OCI-LY7 (cell line): ENCODE measurements around the gene COQ9. TPM values are rescaled to one million over a fixed set of nuclear protein-coding genes. Genes with fewer than 3 reads are reported as not detected.

Source experiments
- BruUV-seq: library from RNA; stranded (reverse); fragments of 400-500 nt; replicated peaks from 2 replicates; lab custom pipeline; 2021; lab: Mats Ljungman, UMichigan
- CTCF ChIA-PET: fragments of 300-600 bp; sonication (Branson Sonifier 250); formaldehyde crosslinking; loops from one replicate; lab custom pipeline; 2022; ENCODE audit warnings: antibody characterized with exemption; ENCODE audit not compliant: unreplicated experiment; lab: Charles Lee
- POLR2A ChIA-PET: fragments of 300-600 bp; sonication (Branson Sonifier 250); formaldehyde crosslinking; loops from one replicate; lab custom pipeline; 2022; ENCODE audit warnings: antibody characterized with exemption; lab: Charles Lee
- DNase-seq: peaks from one replicate; pipeline ENCODE4 v3.0.0-alpha.2; 2015; ENCODE audit warnings: low spot score
- H2AFZ ChIP-seq: fragments of 200-600 bp; sonication (generic), shearing (Covaris generic); 2 replicates; pipeline ENCODE4 v1.6.1; 2014; ENCODE audit warnings: mild to moderate bottlenecking, antibody characterized with exemption, low read length, moderate library complexity
- H3K27ac ChIP-seq: fragments of 200-600 bp; sonication (generic); 2 replicates; pipeline ENCODE4 v1.5.1; 2014; ENCODE audit warnings: mixed run types, low read depth, mild to moderate bottlenecking, moderate library complexity, low read length, inconsistent platforms; ENCODE audit not compliant: poor library complexity, severe bottlenecking
- H3K36me3 ChIP-seq: fragments of 200-600 bp; sonication (generic); 2 replicates; pipeline ENCODE4 v1.6.1; 2014; ENCODE audit warnings: mild to moderate bottlenecking, antibody characterized with exemption, low read length, moderate library complexity, mixed read lengths; ENCODE audit not compliant: insufficient read depth
- H3K4me1 ChIP-seq: fragments of 200-600 bp; sonication (generic); 2 replicates; pipeline ENCODE4 v1.5.1; 2014; ENCODE audit warnings: mild to moderate bottlenecking, low read length; ENCODE audit not compliant: insufficient read depth, poor library complexity, severe bottlenecking
- H3K4me2 ChIP-seq: fragments of 200-600 bp; sonication (generic); 2 replicates; pipeline ENCODE4 v1.6.1; 2014; ENCODE audit warnings: mild to moderate bottlenecking, low read length
- H3K4me3 ChIP-seq: fragments of 200-600 bp; sonication (generic); 2 replicates; pipeline ENCODE4 v1.5.1; 2014; ENCODE audit warnings: mild to moderate bottlenecking, low read depth, low read length; ENCODE audit not compliant: poor library complexity, severe bottlenecking
- H3K79me2 ChIP-seq: fragments of 200-600 bp; sonication (generic); 2 replicates; pipeline ENCODE4 v1.6.1; 2016; ENCODE audit warnings: low read depth, mild to moderate bottlenecking, low read length, moderate library complexity, mixed read lengths; ENCODE audit not compliant: insufficient read depth
- H3K9me2 ChIP-seq: fragments of 200-600 bp; sonication (generic); 2 replicates; pipeline ENCODE4 v1.6.1; 2016; ENCODE audit warnings: mild to moderate bottlenecking, low read length, mixed read lengths; ENCODE audit not compliant: insufficient read depth
- H3K9me3 ChIP-seq: fragments of 200-600 bp; sonication (generic); 2 replicates; pipeline ENCODE4 v1.6.1; 2014; ENCODE audit warnings: mild to moderate bottlenecking, mixed run types, low read length, mixed read lengths
- H4K20me1 ChIP-seq: fragments of 200-600 bp; sonication (generic); 2 replicates; pipeline ENCODE4 v1.6.1; 2014; ENCODE audit warnings: mild to moderate bottlenecking, antibody characterized with exemption, low read length, moderate library complexity, mixed read lengths; ENCODE audit not compliant: insufficient read depth
- EZH2phosphoT487 ChIP-seq: fragments of 200-600 bp; sonication (generic); IDR thresholded peaks from 2 replicates; pipeline ENCODE4 v1.6.1; 2018; ENCODE audit warnings: low read depth, borderline replicate concordance, mild to moderate bottlenecking, mixed run types, antibody characterized with exemption, low read length, moderate library complexity, mixed read lengths
- intact Hi-C: fragments of 100-400 bp; cut with micrococcal nuclease; formaldehyde crosslinking; loops from one replicate; pipeline ENCODE4 v1.10.0; 2022; ENCODE audit not compliant: unreplicated experiment
- total RNA-seq, 2 experiments: library from RNA; depleted of rRNA in 1 of 2; stranded (reverse); fragments of >200 nt in 1 of 2; shearing (Covaris generic) in 1 of 2; gene quantifications; 2 replicates each; pipeline ENCODE4 v1.2.3, GENCODE V29; 2014 to 2022
- TF ChIP-seq, protein P1 (sequence below): fragments of 200-600 bp; sonication (generic); conservative IDR thresholded peaks from 2 replicates; pipeline ENCODE4 v1.5.1; 2014; ENCODE audit warnings: mild to moderate bottlenecking, antibody characterized with exemption, low read length, moderate library complexity, mixed read lengths

COQ9 gene
- total RNA-seq, 2 experiments from 2014 or later: 30.5 to 45.2 TPM

DNA sequence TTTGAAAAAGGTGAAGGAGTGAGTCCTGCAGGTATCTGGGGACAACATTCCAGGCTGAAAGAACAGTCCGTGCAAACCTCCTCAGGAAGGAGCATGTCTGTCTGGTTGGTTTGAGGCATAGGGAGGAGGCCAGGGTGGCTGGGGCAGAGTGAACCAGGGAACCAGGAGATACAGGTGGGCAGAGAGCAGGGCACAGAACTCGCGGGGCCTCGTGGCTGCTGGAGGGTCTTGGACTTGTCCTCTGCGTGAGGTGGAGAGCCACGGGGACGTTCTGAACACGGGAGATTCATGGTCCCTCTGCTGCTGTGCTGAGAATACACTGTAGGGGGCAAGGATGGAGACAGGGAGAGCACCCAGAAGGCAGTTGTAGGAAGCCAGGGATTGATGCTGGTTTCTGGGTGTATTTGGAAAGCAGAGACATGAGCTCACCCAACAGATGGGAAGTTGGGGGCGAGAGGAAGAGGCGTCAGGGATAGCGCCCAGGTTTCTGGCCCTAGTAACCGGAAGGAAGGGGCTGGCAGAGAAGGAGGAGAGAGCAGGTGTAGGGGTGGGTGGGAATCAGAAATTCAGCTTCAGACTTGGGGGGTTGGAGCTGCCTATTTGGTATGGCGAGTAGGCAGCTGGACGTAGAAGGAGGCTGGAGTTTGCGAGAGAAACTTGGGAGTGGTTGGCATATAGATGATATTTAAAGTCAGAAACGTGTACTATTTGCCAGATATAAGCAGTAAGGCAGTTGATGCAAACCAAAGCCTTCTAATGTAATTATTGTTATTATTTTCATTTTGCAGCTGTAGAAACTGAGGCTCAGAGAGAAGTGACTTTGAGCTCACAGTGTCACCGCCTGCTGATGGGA lies 43.1 kb upstream of the COQ9 start, which contains the start of gene CCL17:
Gene CCL17, plus strand, starts transcription at position 803 of the 853 bp plus-strand sequence. CDS start 9,166 bp downstream, outside the sequence.
- TF ChIP-seq, protein P1, sequence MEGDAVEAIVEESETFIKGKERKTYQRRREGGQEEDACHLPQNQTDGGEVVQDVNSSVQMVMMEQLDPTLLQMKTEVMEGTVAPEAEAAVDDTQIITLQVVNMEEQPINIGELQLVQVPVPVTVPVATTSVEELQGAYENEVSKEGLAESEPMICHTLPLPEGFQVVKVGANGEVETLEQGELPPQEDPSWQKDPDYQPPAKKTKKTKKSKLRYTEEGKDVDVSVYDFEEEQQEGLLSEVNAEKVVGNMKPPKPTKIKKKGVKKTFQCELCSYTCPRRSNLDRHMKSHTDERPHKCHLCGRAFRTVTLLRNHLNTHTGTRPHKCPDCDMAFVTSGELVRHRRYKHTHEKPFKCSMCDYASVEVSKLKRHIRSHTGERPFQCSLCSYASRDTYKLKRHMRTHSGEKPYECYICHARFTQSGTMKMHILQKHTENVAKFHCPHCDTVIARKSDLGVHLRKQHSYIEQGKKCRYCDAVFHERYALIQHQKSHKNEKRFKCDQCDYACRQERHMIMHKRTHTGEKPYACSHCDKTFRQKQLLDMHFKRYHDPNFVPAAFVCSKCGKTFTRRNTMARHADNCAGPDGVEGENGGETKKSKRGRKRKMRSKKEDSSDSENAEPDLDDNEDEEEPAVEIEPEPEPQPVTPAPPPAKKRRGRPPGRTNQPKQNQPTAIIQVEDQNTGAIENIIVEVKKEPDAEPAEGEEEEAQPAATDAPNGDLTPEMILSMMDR: no peak
- no peak for TF ChIP-seq EZH2phosphoT487
- POLR2A ChIA-PET: interaction anchor here (0.7 to 0.8 kb wide), 2 partner anchors 9 to 83 kb away, joined by 3 read pairs; no protein-coding TSS in a partner anchor
- no peaks in the 10 kb centered on the region for H3K9me3 ChIP-seq
- H3K36me3 ChIP-seq: no peaks in the 10 kb centered on the region
- H3K79me2 ChIP-seq: no peaks in the 10 kb centered on the region
- CTCF ChIA-PET: no interaction called here
- H4K20me1 ChIP-seq: no peaks in the 10 kb centered on the region
- H3K4me2 ChIP-seq: no peak within 1 kb of the TSS
- H3K27ac ChIP-seq: no peak within 1 kb of the TSS
- no peaks in the 10 kb centered on the region for H3K4me1 ChIP-seq
- BruUV-seq: no TSS peak
- no peak for DNase-seq
- intact Hi-C loops: no loop called here
- no peak within 1 kb of the TSS for H2AFZ ChIP-seq
- no peak within 1 kb of the TSS for H3K4me3 ChIP-seq
- no peaks in the 10 kb centered on the region for H3K9me2 ChIP-seq

DNA sequence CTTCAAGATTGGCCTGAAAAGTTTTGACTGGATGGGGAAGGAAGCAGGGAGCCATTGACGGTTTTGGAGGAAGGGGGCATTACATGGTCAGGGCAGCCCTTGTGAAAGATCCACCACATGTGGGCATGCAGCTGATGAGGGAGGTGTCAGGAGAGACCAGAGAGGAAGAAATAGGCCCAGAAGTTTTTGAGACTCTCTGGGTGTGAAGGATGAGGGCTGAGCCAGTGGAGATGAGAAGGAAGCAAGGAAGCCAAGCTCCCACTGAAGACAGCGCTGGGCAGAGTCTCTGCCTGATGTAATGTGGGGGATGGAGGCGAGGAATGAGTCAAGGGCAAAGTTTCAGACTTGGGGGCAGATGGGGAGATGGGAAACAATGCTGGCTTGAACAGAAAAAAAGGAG lies 42.2 kb upstream of the COQ9 start:
- BruUV-seq: no TSS peak
- POLR2A ChIA-PET: no interaction called here

More for the DNA sequence above, 42.2 kb upstream of the COQ9 start:
- Histone ChIP-seq H3K27ac (no peak overlapping the region), H2AFZ (no peak overlapping the region), H3K4me3 (no peak overlapping the region), H3K79me2 (no peaks in the 10 kb centered on the region), H4K20me1 (no peaks in the 10 kb centered on the region), H3K9me2 (no peaks in the 10 kb centered on the region), H3K36me3 (no peaks in the 10 kb centered on the region), H3K9me3 (no peaks in the 10 kb centered on the region), H3K4me1 (no peaks in the 10 kb centered on the region), H3K4me2 (no peak overlapping the region)
- CTCF ChIA-PET: no interaction called here
- TF ChIP-seq, protein P1: no peak
- no peak for TF ChIP-seq EZH2phosphoT487
- no peak for DNase-seq
- intact Hi-C loops: no loop called here
